A549 treated with AZD9567 at 1 μM for 4 hours (cell line): ENCODE measurements around the gene RNFT2. TPM values are rescaled to one million over a fixed set of nuclear protein-coding genes. Genes with fewer than 3 reads are reported as not detected.

Experiments used
- total RNA-seq: library from RNA; stranded (reverse); fragments of 200-300 nt; extraction: Qiagen RNA extraction; gene quantifications from 5 replicates; pipeline ENCODE4 v1.2.3, GENCODE V29; 2022; ENCODE audit not compliant: insufficient read depth

RNFT2 gene, protein sequence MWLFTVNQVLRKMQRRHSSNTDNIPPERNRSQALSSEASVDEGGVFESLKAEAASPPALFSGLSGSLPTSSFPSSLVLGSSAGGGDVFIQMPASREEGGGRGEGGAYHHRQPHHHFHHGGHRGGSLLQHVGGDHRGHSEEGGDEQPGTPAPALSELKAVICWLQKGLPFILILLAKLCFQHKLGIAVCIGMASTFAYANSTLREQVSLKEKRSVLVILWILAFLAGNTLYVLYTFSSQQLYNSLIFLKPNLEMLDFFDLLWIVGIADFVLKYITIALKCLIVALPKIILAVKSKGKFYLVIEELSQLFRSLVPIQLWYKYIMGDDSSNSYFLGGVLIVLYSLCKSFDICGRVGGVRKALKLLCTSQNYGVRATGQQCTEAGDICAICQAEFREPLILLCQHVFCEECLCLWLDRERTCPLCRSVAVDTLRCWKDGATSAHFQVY
- 2.2 to 9.4 TPM (median 2.4 TPM) in 5 replicates for total RNA-seq

DNA sequence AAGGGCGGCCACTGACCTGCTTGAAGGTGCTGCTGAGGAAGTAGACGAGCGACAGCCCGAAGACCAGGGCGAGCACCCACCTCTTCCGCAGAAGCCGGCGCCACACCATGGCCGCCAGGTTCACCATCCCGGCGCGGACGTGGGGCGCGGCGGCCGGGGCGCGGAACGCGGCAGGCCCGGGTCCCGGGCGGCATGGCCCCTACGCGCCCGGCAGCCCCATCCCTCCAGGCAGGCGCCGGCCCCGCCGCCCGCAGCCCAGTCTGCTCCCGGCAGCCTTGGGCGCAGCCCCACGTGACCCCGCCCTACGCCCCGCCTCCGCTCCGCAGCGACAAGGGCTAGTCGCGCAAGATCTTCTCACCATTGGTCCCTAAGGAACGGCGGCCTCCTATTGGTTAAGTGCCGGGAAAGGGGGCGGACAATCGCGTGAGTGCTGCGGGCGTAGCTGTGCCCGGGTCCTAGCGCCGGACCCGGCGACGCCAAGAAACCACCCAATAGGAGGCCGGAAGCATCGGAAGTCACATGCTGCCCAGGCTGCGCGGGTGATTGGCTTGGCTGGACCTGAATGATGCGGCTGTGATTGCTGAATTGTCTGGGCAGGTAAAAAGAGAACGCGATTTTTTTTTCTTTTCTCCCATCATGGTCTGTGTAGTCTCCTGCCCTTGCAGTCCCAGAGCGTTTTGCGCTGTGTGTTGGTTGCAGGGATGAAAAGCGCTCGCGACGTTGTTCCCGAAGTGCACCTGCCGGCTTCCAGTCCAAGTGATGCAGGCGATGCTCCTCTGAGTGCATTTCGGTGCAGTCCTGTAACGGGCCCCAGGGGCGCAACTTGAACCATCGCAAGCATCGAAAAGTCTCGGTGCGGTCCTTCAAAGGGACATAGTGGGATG is at the start of gene RNFT2, which contains the start of gene SPRING1:
Gene RNFT2 (plus strand): TSS at position 542 of the 884 bp plus-strand sequence. CDS start 2,183 bp downstream, outside the sequence.
Gene SPRING1 (minus strand): TSS at position 296 of the 884 bp plus-strand sequence. CDS start 169 bp downstream, at position 127.

DNA sequence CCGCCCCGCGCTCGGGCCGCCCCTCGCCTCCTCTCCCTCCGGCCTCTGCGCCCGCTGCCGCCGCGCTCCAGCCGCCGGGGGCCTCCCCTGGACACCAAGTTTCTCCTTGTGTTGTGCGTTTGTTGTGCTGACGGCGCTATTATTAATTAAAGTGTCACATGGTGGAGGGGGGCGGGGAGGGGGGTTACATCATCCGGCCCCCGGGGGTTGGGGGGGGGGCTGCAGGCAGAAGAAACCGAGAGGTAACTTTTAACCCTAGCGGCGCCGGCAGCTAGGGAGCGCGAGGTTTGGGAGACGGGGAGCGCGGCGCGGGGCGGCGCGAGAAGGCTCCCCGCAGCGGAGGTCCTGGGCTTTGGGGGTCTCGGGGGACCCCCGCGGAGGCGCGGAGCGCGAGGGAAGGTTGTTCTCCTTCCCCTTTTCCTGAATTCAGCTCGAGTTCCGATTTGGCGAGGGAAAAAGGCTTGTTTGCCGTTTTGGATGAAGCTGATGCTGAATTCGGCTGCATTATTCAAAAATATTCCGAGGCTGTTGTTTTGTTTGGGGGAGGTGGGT is 143.3 kb downstream of the RNFT2 start, which contains the start of gene HRK:
Gene HRK (minus strand): TSS at position 117 of the 552 bp plus-strand sequence. CDS start 134 bp downstream, outside the sequence.

Other genes with a start within 250 kb of the RNFT2 start
- gene MAP1LC3B2, start 178.9 kb upstream of the RNFT2 start, total RNA-seq = 1.2 to 2.6 TPM (median 1.9 TPM) in 4 of 5 replicates, not detected in the other
- gene SPRING1, start 246 bp upstream of the RNFT2 start, total RNA-seq = 13.1 to 28.0 TPM (median 25.7 TPM) in 5 replicates
- 0.75 to 1.5 TPM (median 1.1 TPM) in 5 replicates for gene HRK, start 143.1 kb downstream of the RNFT2 start, total RNA-seq
- gene FBXW8, start 172.6 kb downstream of the RNFT2 start, total RNA-seq = 4.2 to 7.3 TPM (median 7.2 TPM) in 5 replicates